Measurements from ENCODE around the gene SGCE. TPM values are rescaled to one million over a fixed set of nuclear protein-coding genes. Genes with fewer than 3 reads are reported as not detected.
"Not testable (repeated sequence)": the region's sequence is repeated elsewhere in the genome, so short reads cannot be mapped to it uniquely, and the experiment has no call there.

The SGCE gene
- 50.4 to 59.3 TPM (median 51.3 TPM) in 3 replicates for total RNA-seq

GRCh38 chr7:94655848-94656657 is at the start of gene SGCE:
Gene SGCE (minus strand): TSS chr7:94656133. CDS start chr7:94656098, 35 bp downstream.
- H3K36me3 Mint-ChIP-seq = no peaks in the 10 kb centered on the region
- peak; percentile 69 to 83 for DNase-seq (ENCODE audit: low spot score in 2 of 2, unreplicated experiment in 2 of 2)
- peak within 1 kb of the TSS; percentile 85 for H3K4me3 Mint-ChIP-seq
- no peaks in the 10 kb centered on the region for H3K9me3 Mint-ChIP-seq
- peak; percentile 81 for TF ChIP-seq CTCF (IDR thresholded peaks at IDR 0.05; ENCODE audit: unreplicated experiment)
- H3K27me3 Mint-ChIP-seq (ENCODE audit: low read depth) = no peaks in the 10 kb centered on the region
- H3K4me1 Mint-ChIP-seq = peaks cover 20% of the 10 kb centered on the region
- peak within 1 kb of the TSS; percentile 95 for H3K27ac Mint-ChIP-seq

- not testable (repeated sequence) for H3K36me3 Mint-ChIP-seq; H3K27me3 Mint-ChIP-seq (ENCODE audit: low read depth); H3K9me3 Mint-ChIP-seq; H3K27ac Mint-ChIP-seq; H3K4me3 Mint-ChIP-seq; DNase-seq (ENCODE audit: low spot score in 2 of 2, unreplicated experiment in 2 of 2)
- peaks cover 30% of the 10 kb centered on the region for H3K4me1 Mint-ChIP-seq
Measured at GRCh38 chr7:94705155-94706021, 49.5 kb upstream of the SGCE start.

DNA sequence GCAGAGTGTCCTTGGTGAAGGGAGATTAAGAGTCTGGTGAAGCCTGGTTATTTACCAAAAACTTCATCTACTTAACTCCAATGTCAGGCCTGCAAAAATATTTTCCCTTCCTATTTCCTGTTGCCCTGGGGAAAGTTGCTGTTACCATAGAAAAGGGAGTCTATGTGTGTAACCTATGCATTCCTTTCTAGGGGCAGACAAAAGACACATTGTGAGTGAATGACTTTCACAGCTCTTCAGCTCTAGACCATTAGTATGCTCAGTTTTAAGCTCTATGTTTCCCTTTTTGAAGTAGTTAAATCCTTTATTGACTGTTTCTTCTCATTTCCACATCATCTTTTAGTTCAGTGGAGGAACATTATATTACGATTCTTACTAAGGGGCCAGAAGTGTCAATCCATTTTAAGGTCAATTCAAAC is 45.6 kb upstream of the SGCE start:
- Mint-ChIP-seq H3K4me3 (no peak overlapping the region), H3K4me1 (peaks cover 28% of the 10 kb centered on the region), H3K36me3 (peaks cover 2% of the 10 kb centered on the region), H3K27ac (peak overlapping the region; percentile 93), H3K27me3 (ENCODE audit: low read depth) (no peaks in the 10 kb centered on the region), H3K9me3 (peaks cover 8% of the 10 kb centered on the region)
- DNase-seq (ENCODE audit: low spot score in 2 of 2, unreplicated experiment in 2 of 2) = no peak
- no peak for TF ChIP-seq CTCF (IDR thresholded peaks at IDR 0.05; ENCODE audit: unreplicated experiment)

DNA sequence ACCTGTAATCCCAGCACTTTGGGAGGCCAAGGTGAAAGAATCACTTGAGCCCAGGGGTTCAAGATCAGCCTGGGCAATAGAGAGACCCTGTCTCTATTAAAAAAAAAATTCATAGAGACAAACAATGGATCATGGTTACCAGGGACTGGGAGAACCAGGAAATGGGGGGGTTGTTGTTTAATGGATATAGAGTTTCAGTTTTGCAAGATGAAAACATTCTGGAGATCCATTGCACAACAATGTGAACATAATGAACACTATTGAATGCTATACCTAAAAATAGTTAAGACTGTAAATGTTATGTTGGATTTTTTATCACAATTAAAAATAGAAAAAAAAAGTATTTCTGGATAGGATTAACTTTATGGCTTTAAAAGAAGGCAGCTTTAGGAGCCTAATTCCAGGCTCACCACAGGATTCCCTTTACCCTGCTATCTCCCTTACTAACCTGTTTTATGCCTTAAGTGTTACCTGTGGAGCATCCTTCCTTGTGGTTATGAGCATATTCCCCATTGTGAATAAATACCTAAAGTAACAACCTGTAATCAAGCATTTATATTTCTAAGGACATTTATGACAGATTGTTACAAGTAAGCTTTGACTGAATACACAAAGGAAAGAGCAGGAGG is 45.1 kb upstream of the SGCE start:
- Mint-ChIP-seq H3K27ac (peak overlapping the region; percentile 93), H3K4me1 (peaks cover 28% of the 10 kb centered on the region), H3K36me3 (peaks cover 2% of the 10 kb centered on the region), H3K4me3 (no peak overlapping the region), H3K27me3 (ENCODE audit: low read depth) (no peaks in the 10 kb centered on the region), H3K9me3 (peaks cover 8% of the 10 kb centered on the region)
- no peak for DNase-seq (ENCODE audit: low spot score in 2 of 2, unreplicated experiment in 2 of 2)
- TF ChIP-seq CTCF (IDR thresholded peaks at IDR 0.05; ENCODE audit: unreplicated experiment) = no peak

DNA sequence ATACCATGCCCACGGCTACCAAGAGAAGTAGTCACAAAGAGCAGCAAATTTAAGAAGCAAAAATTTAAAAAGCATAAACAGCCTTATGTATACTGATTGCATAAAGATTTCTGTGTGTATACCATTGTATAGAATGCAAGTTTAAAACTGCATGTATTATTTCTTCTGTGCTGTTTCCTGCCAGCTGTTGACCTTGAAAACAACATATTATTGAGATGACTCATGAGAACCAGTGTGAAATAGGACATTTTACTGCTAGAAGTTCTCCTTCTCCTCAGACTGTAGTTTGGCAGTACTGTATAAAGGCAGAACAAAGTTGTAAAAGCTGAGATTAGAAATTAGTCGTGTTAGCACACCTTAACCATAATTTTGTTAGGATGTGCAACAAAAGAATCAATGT is 42.3 kb upstream of the SGCE start:
- Mint-ChIP-seq H3K36me3 (peaks cover 2% of the 10 kb centered on the region), H3K4me1 (peaks cover 28% of the 10 kb centered on the region), H3K27me3 (ENCODE audit: low read depth) (no peaks in the 10 kb centered on the region), H3K4me3 (no peak overlapping the region), H3K27ac (peak overlapping the region; percentile 35), H3K9me3 (peaks cover 5% of the 10 kb centered on the region)
- no peak for TF ChIP-seq CTCF (IDR thresholded peaks at IDR 0.05; ENCODE audit: unreplicated experiment)
- DNase-seq (ENCODE audit: low spot score in 2 of 2, unreplicated experiment in 2 of 2) = no peak

Data from mesothelial cell of epicardium (in vitro differentiated cells).